CD14-positive monocyte (primary cell): ENCODE measurements around the gene SH2D3C. TPM values are rescaled to one million over a fixed set of nuclear protein-coding genes. Genes with fewer than 3 reads are reported as not detected.

ENCODE experiments used
- DNase-seq, 3 donors: peaks; one replicate each; pipeline ENCODE4 v3.0.0-alpha.2; 2011 to 2022
- H2AFZ ChIP-seq: 2 replicates; pipeline ENCODE4 v1.6.0; 2012; ENCODE audit warnings: mild to moderate bottlenecking, low read depth, low read length, inconsistent platforms; ENCODE audit not compliant: insufficient read depth, poor library complexity, severe bottlenecking
- H3K27ac ChIP-seq, 2 donors: 1 replicate in 1 of 2; 2 replicates in 1 of 2; pipeline ENCODE4 v1.5.1; 2012 to 2013; ENCODE audit warnings: low read length in 2 of 2, control low read depth in 1 of 2, inconsistent platforms in 1 of 2, low read depth in 1 of 2, mild to moderate bottlenecking in 1 of 2
- H3K27me3 ChIP-seq, 2 donors: one replicate each; pipeline versions ENCODE4 v1.6.0 to v1.6.1; 2011 to 2013; ENCODE audit warnings: low read length in 2 of 2; ENCODE audit not compliant: control insufficient read depth in 2 of 2, insufficient read depth in 2 of 2
- H3K36me3 ChIP-seq, 2 donors: replicated peaks in 1 of 2; 1 replicate in 1 of 2; 2 replicates in 1 of 2; pipeline versions ENCODE4 v1.5.1 to v1.6.1; 2012 to 2013; ENCODE audit warnings: low read length in 2 of 2, control low read depth in 1 of 2, inconsistent platforms in 1 of 2, mild to moderate bottlenecking in 1 of 2; ENCODE audit not compliant: insufficient read depth in 2 of 2, control insufficient read depth in 1 of 2
- H3K4me1 ChIP-seq, 2 donors: 1 replicate in 1 of 2; 2 replicates in 1 of 2; pipeline versions ENCODE4 v1.5.1 to v1.6.1; 2012 to 2013; ENCODE audit warnings: low read length in 2 of 2, control low read depth in 1 of 2, inconsistent platforms in 1 of 2, mild to moderate bottlenecking in 1 of 2, moderate library complexity in 1 of 2; ENCODE audit not compliant: insufficient read depth in 2 of 2, control insufficient read depth in 1 of 2
- H3K4me2 ChIP-seq: replicated peaks from 2 replicates; pipeline ENCODE3; 2012; ENCODE audit warnings: low read length, moderate library complexity, mild to moderate bottlenecking; ENCODE audit not compliant: poor library complexity, severe bottlenecking; ENCODE audit errors: extremely low read depth
- H3K4me3 ChIP-seq, 3 experiments: fragments of 200-600 bp in 1 of 3; sonication (generic) in 1 of 3; replicated peaks in 1 of 3; 1 replicate in 2 of 3; 2 replicates in 1 of 3; pipeline ENCODE4 v1.5.1; 2011 to 2013; ENCODE audit warnings: low read length in 3 of 3, mild to moderate bottlenecking in 3 of 3, control low read depth in 2 of 3, low read depth in 2 of 3, inconsistent platforms in 1 of 3, moderate library complexity in 1 of 3
- H3K79me2 ChIP-seq: 2 replicates; pipeline ENCODE4 v1.6.0; 2012; ENCODE audit warnings: mild to moderate bottlenecking, control low read depth, inconsistent platforms, low read length, moderate library complexity; ENCODE audit not compliant: insufficient read depth
- H3K9ac ChIP-seq: 2 replicates; pipeline ENCODE4 v1.6.0; 2017; ENCODE audit warnings: low read length, mild to moderate bottlenecking; ENCODE audit not compliant: insufficient read depth, poor library complexity, severe bottlenecking
- H3K9me3 ChIP-seq, 2 donors: replicated peaks in 1 of 2; 1 replicate in 1 of 2; 2 replicates in 1 of 2; pipeline versions ENCODE4 v1.5.1 to v1.6.1; 2012 to 2013; ENCODE audit warnings: low read length in 2 of 2, control low read depth in 1 of 2; ENCODE audit not compliant: control insufficient read depth in 1 of 2, insufficient read depth in 1 of 2
- H4K20me1 ChIP-seq: 2 replicates; pipeline ENCODE4 v1.6.0; 2012; ENCODE audit warnings: mild to moderate bottlenecking, low read length, control low read depth, moderate library complexity; ENCODE audit not compliant: insufficient read depth
- H3K27ac Mint-ChIP-seq, 7 donors: one replicate each; pipeline ENCODE4 v1.8.0; 2020; ENCODE audit warnings: mild to moderate bottlenecking in 7 of 7, mixed read lengths in 7 of 7, moderate library complexity in 6 of 7, inconsistent platforms in 2 of 7
- H3K27me3 Mint-ChIP-seq, 3 donors: one replicate each; pipeline ENCODE4 v1.8.0; 2021 to 2022; ENCODE audit warnings: low read depth in 3 of 3, mild to moderate bottlenecking in 3 of 3, mixed read lengths in 3 of 3, moderate library complexity in 3 of 3, inconsistent platforms in 1 of 3
- H3K36me3 Mint-ChIP-seq, 2 donors: one replicate each; pipeline ENCODE4 v1.8.0; 2020; ENCODE audit warnings: mixed read lengths in 2 of 2, inconsistent platforms in 1 of 2, mild to moderate bottlenecking in 1 of 2
- H3K4me1 Mint-ChIP-seq: one replicate; pipeline ENCODE4 v1.8.0; 2020; ENCODE audit warnings: mild to moderate bottlenecking, mixed read lengths
- H3K4me3 Mint-ChIP-seq, 2 donors: one replicate each; pipeline ENCODE4 v1.8.0; 2020; ENCODE audit warnings: mild to moderate bottlenecking in 2 of 2, mixed read lengths in 2 of 2, moderate library complexity in 1 of 2
- H3K9me3 Mint-ChIP-seq, 7 donors: one replicate each; pipeline ENCODE4 v1.8.0; 2020 to 2022; ENCODE audit warnings: mixed read lengths in 7 of 7, mild to moderate bottlenecking in 6 of 7, moderate library complexity in 6 of 7, inconsistent platforms in 2 of 7
- WGBS: methylation state at CpG from one replicate; pipeline ENCODE4 v1.1.5; 2013; ENCODE audit warnings: missing lambda C conversion rate; ENCODE audit not compliant: insufficient coverage; 5-methylcytosine and 5-hydroxymethylcytosine counted together
- intact Hi-C, 2 donors: fragments of 100-400 bp; cut with micrococcal nuclease; formaldehyde crosslinking; loops; one replicate each; pipeline versions ENCODE4 v1.15.0 to v1.15.1; 2023
- polyA plus RNA-seq, 3 donors: library from polyadenylated mRNA; depleted of rRNA in 1 of 3; unstranded in 2 of 3; stranded (reverse) in 1 of 3; fragments of 300-500 nt in 2 of 3; fragments of >200 nt in 1 of 3; fragmentation: Illumina TruSeq in 2 of 3; gene quantifications; 1 replicate in 2 of 3; 2 replicates in 1 of 3; pipeline ENCODE4 v1.2.3, GENCODE V29; 2012 to 2021
- TF ChIP-seq, protein P1 (sequence below): fragments of 200-600 bp; IDR thresholded peaks from one replicate; pipeline ENCODE4 v1.8.0; 2022; ENCODE audit warnings: antibody characterized with exemption, mild to moderate bottlenecking

Gene SH2D3C
- polyA plus RNA-seq, 3 donors = 11.5 to 47.3 (median 20.5) TPM

GRCh38 chr9:127697575-127697974 lies 80.9 kb downstream of the SH2D3C start:
- Histone ChIP-seq H3K4me2 (no peak overlapping the region), H3K79me2 (no peaks in the 10 kb centered on the region), H3K9me3 (no peaks in the 10 kb centered on the region), H3K4me3 (no peak overlapping the region), H3K4me1 (peaks cover 7 to 8% of the 10 kb centered on the region in 2 donors), H4K20me1 (no peaks in the 10 kb centered on the region), H3K9ac (no peak overlapping the region), H3K27ac (no peak overlapping the region), H2AFZ (peak overlapping the region; percentile 52), H3K27me3 (no peaks in the 10 kb centered on the region), H3K36me3 (no peaks in the 10 kb centered on the region)
- H3K4me3 Mint-ChIP-seq = no peak overlapping the region
- peaks cover 13% of the 10 kb centered on the region for H3K4me1 Mint-ChIP-seq
- peaks cover 0 to 6% (median 1%) of the 10 kb centered on the region in 3 donors for H3K27me3 Mint-ChIP-seq
- TF ChIP-seq, protein P1, sequence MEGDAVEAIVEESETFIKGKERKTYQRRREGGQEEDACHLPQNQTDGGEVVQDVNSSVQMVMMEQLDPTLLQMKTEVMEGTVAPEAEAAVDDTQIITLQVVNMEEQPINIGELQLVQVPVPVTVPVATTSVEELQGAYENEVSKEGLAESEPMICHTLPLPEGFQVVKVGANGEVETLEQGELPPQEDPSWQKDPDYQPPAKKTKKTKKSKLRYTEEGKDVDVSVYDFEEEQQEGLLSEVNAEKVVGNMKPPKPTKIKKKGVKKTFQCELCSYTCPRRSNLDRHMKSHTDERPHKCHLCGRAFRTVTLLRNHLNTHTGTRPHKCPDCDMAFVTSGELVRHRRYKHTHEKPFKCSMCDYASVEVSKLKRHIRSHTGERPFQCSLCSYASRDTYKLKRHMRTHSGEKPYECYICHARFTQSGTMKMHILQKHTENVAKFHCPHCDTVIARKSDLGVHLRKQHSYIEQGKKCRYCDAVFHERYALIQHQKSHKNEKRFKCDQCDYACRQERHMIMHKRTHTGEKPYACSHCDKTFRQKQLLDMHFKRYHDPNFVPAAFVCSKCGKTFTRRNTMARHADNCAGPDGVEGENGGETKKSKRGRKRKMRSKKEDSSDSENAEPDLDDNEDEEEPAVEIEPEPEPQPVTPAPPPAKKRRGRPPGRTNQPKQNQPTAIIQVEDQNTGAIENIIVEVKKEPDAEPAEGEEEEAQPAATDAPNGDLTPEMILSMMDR = no peak
- intact Hi-C loops = loop anchor here in 1 of 2 donors (10.0 kb wide), 1 partner anchor 93 kb away; no protein-coding TSS in a partner anchor
- DNase-seq = no peak
- WGBS = 100% methylated on average over 1 of the region's 5 CpGs
- peak overlapping the region in 1 of 7 donors; percentile 15 for H3K27ac Mint-ChIP-seq
- peaks cover 0 to 5% (median 2%) of the 10 kb centered on the region in 7 donors for H3K9me3 Mint-ChIP-seq
- H3K36me3 Mint-ChIP-seq = no peaks in the 10 kb centered on the region

DNA sequence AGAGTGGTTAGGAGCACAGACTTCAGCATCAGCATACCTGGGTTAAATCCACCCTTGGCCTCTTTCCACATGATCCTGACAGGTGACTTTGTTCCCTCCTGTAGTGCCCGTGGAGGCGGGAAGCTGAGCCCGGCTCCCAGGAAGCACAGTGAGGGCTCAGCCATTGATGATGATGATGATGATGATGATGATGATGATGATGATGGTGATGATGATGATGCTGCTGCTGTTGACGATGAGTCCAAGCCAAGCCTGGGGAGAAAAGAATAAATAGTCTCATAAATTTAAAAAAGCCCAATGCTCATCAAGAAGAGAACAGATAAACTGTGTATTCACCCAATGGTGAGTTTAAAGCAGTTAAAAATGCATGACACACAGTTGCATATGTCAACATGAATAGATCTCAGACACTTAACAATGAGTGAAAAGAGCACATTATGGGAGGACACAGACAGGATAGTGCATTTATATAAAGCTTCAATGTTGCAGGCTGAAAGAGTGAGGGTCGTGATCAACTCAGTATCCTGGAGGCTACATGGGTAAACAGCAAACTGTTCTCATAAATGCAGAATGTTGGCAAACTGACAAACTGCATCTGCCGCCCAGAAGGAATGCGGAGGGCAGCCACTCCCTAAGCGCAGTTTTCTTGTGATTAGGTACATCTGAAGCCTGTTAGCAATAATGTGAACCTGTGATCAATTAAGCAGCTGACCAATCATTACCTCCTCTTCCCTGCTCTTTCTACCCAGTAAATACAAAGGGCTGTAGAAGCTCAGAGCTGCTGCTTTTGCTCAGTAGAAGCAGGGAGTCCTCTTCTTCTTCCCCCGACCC lies 83.4 kb downstream of the SH2D3C start:
- no peak overlapping the region for H3K27ac Mint-ChIP-seq
- no peak overlapping the region for H3K4me3 Mint-ChIP-seq
- 87% methylated on average over 4 of the region's 9 CpGs for WGBS
- peaks cover 13% of the 10 kb centered on the region for H3K4me1 Mint-ChIP-seq
- H3K79me2 ChIP-seq = no peaks in the 10 kb centered on the region
- peaks cover 0 to 3% (median under 1%) of the 10 kb centered on the region in 7 donors for H3K9me3 Mint-ChIP-seq
- H3K27me3 Mint-ChIP-seq = peaks cover 2 to 3% (median 2%) of the 10 kb centered on the region in 3 donors
- H3K36me3 ChIP-seq = no peaks in the 10 kb centered on the region
- peaks cover 7 to 8% of the 10 kb centered on the region in 2 donors for H3K4me1 ChIP-seq
- no peaks in the 10 kb centered on the region for H3K36me3 Mint-ChIP-seq
- no peaks in the 10 kb centered on the region for H3K27me3 ChIP-seq
- H3K4me3 ChIP-seq = no peak overlapping the region
- no peak overlapping the region for H2AFZ ChIP-seq
- H3K27ac ChIP-seq = no peak overlapping the region
- intact Hi-C loops = loop anchor here in 1 of 2 donors (10.0 kb wide), 1 partner anchor 90 kb away; no protein-coding TSS in a partner anchor
- no peaks in the 10 kb centered on the region for H3K9me3 ChIP-seq
- TF ChIP-seq, protein P1 = no peak
- H3K4me2 ChIP-seq = no peak overlapping the region
- DNase-seq = no peak
- H4K20me1 ChIP-seq = no peaks in the 10 kb centered on the region
- H3K9ac ChIP-seq = no peak overlapping the region
